ENCODE data around the gene ZFAND3. TPM values are rescaled to one million over a fixed set of nuclear protein-coding genes. Genes with fewer than 3 reads are reported as not detected.

ZFAND3 gene
- total and polyA plus RNA-seq, 2 donors (not counting 1 experiment from before 2014, with no cell fraction given), result 13.5 to 58.3 TPM

- TF ChIP-seq CTCF (IDR thresholded peaks at IDR 0.05) (no peak), EZH2 (IDR thresholded peaks at IDR 0.05; ENCODE audit: borderline replicate concordance, insufficient read depth, low read depth, low read length, poor library complexity, severe bottlenecking) (no peak)
- 93% methylated on average over 5 of the region's 10 CpGs for WGBS (ENCODE audit: insufficient coverage)
- Histone ChIP-seq H3K27ac (ENCODE audit: low read length in 2 of 2) (no peak overlapping the region), H4K20me1 (ENCODE audit: control insufficient read depth, insufficient read depth, low read length, poor library complexity, severe bottlenecking) (no peaks in the 10 kb centered on the region), H3K9me3 (ENCODE audit: control extremely low read depth in 1 of 3, control insufficient read depth in 2 of 3, insufficient read depth in 1 of 3, low read length in 2 of 3) (peaks cover 0 to 3% (median 0%) of the 10 kb centered on the region in 3 donors), H2AFZ (ENCODE audit: insufficient read depth, low read depth, low read length, poor library complexity, severe bottlenecking) (no peak overlapping the region), H3K27me3 (replicated peaks in 1 of 4; ENCODE audit: control extremely low read depth in 1 of 4, control insufficient read depth in 3 of 4, insufficient read depth in 4 of 4, low read length in 3 of 4) (no peaks in the 10 kb centered on the region), H3K79me2 (ENCODE audit: control insufficient read depth, insufficient read depth, low read length) (no peaks in the 10 kb centered on the region), H3K36me3 (replicated peaks in 1 of 2; ENCODE audit: control extremely low read depth in 1 of 2, control insufficient read depth in 1 of 2, extremely low read depth in 1 of 2, insufficient read depth in 2 of 2, low read length in 1 of 2) (no peaks in the 10 kb centered on the region), H3K4me2 (replicated peaks; ENCODE audit: low read depth, low read length, poor library complexity, severe bottlenecking) (no peak overlapping the region), H3K4me3 (ENCODE audit: control extremely low read depth in 1 of 5, extremely low read depth in 1 of 5, insufficient read depth in 1 of 5, low read depth in 2 of 5, low read length in 4 of 5) (no peak overlapping the region), H3K9ac (ENCODE audit: low read length) (no peak overlapping the region), H3K4me1 (ENCODE audit: control insufficient read depth in 2 of 2, insufficient read depth in 2 of 2, low read length in 2 of 2) (no peaks in the 10 kb centered on the region)
- no peak for ATAC-seq (ENCODE audit: low read depth)
- intact Hi-C loops (cut with micrococcal nuclease), result no loop called here
- no peak for DNase-seq
- Mint-ChIP-seq H3K9me3 (ENCODE audit: insufficient read depth) (no peaks in the 10 kb centered on the region), H3K27ac (no peak overlapping the region), H3K4me1 (no peaks in the 10 kb centered on the region), H3K4me3 (no peak overlapping the region), H3K27me3 (no peaks in the 10 kb centered on the region)
- ChIA-PET CTCF (no interaction called here), POLR2A (no interaction called here)
Measured at GRCh38 chr6:37800703-37801604, 18.6 kb upstream of the ZFAND3 start.

GRCh38 chr6:37801605-37801940 is 18.0 kb upstream of the ZFAND3 start:
- ChIA-PET CTCF (no interaction called here), POLR2A (no interaction called here)

More at GRCh38 chr6:37801605-37801940, 18.0 kb upstream of the ZFAND3 start:
- H3K27me3 ChIP-seq (replicated peaks in 1 of 4; ENCODE audit: control extremely low read depth in 1 of 4, control insufficient read depth in 3 of 4, insufficient read depth in 4 of 4, low read length in 3 of 4), result no peaks in the 10 kb centered on the region
- Mint-ChIP-seq H3K9me3 (ENCODE audit: insufficient read depth) (no peaks in the 10 kb centered on the region), H3K27me3 (no peaks in the 10 kb centered on the region), H3K4me3 (no peak overlapping the region), H3K4me1 (no peaks in the 10 kb centered on the region), H3K27ac (no peak overlapping the region)
- no peaks in the 10 kb centered on the region for H3K36me3 ChIP-seq (replicated peaks in 1 of 2; ENCODE audit: control extremely low read depth in 1 of 2, control insufficient read depth in 1 of 2, extremely low read depth in 1 of 2, insufficient read depth in 2 of 2, low read length in 1 of 2)
- H2AFZ ChIP-seq (ENCODE audit: insufficient read depth, low read depth, low read length, poor library complexity, severe bottlenecking), result no peak overlapping the region
- H3K9ac ChIP-seq (ENCODE audit: low read length), result no peak overlapping the region
- H3K4me1 ChIP-seq (ENCODE audit: control insufficient read depth in 2 of 2, insufficient read depth in 2 of 2, low read length in 2 of 2), result no peaks in the 10 kb centered on the region
- DNase-seq (no peak), ATAC-seq (ENCODE audit: low read depth) (no peak)
- no peak overlapping the region for H3K4me2 ChIP-seq (replicated peaks; ENCODE audit: low read depth, low read length, poor library complexity, severe bottlenecking)
- no peak for TF ChIP-seq EZH2 (IDR thresholded peaks at IDR 0.05; ENCODE audit: borderline replicate concordance, insufficient read depth, low read depth, low read length, poor library complexity, severe bottlenecking)
- TF ChIP-seq CTCF (IDR thresholded peaks at IDR 0.05), result no peak
- H3K4me3 ChIP-seq (ENCODE audit: control extremely low read depth in 1 of 5, extremely low read depth in 1 of 5, insufficient read depth in 1 of 5, low read depth in 2 of 5, low read length in 4 of 5), result no peak overlapping the region
- no peaks in the 10 kb centered on the region for H4K20me1 ChIP-seq (ENCODE audit: control insufficient read depth, insufficient read depth, low read length, poor library complexity, severe bottlenecking)
- no peak overlapping the region for H3K27ac ChIP-seq (ENCODE audit: low read length in 2 of 2)
- H3K79me2 ChIP-seq (ENCODE audit: control insufficient read depth, insufficient read depth, low read length), result no peaks in the 10 kb centered on the region
- H3K9me3 ChIP-seq (ENCODE audit: control extremely low read depth in 1 of 3, control insufficient read depth in 2 of 3, insufficient read depth in 1 of 3, low read length in 2 of 3), result peaks cover 0 to 3% (median 0%) of the 10 kb centered on the region in 3 donors
- intact Hi-C loops (cut with micrococcal nuclease), result no loop called here
